ENCODE measurements around the gene FGFBP1.

FGFBP1 gene

DNA sequence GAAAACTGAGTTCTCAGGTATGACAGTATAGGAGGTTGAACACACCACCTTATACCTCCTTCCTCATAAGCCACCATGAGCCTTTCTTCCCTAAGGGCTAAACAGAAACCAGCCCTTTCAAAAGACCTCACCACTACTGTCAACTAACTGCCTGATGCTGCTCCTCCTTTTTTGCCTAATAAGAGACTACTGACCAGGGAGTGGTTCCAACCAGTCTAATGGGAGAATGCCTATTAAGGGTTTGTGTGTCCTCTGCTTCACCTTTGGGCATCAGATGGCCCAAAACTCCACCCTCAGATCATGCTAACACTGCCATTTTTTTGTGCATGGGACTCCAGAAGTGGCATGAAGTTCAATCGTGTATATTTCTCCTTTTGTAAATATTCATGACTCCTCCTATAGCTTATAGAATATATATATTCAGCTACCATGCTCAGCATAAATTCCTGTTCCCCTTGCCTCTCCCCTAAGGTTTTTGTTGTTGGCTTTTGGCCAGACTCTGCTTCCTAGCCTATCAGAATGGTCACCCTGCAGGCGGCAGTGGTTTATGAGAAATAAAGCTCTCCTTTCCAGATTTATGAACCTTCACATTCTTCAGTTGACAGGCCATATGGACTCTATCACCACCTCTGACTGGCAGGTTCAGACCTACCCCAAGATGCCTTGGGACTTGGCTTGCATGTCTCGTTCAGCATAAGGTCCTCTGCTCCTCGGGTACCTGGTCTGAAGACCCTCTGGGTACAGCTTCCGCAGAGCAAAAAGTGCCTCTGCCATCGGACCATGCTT is 28.2 kb downstream of the FGFBP1 start:
- DNase-seq: no peak

GRCh38 chr4:15907430-15907829 is 31.1 kb downstream of the FGFBP1 start:
- no peak for DNase-seq

- no peak for DNase-seq
Measured at GRCh38 chr4:15906020-15906443, 32.5 kb downstream of the FGFBP1 start.

GRCh38 chr4:15902746-15903145 is 35.8 kb downstream of the FGFBP1 start:
- DNase-seq: no peak

GRCh38 chr4:15901998-15902397 is 36.5 kb downstream of the FGFBP1 start:
- DNase-seq: no peak

- no peak for DNase-seq
Measured at GRCh38 chr4:15901007-15901406, 37.5 kb downstream of the FGFBP1 start.

DNA sequence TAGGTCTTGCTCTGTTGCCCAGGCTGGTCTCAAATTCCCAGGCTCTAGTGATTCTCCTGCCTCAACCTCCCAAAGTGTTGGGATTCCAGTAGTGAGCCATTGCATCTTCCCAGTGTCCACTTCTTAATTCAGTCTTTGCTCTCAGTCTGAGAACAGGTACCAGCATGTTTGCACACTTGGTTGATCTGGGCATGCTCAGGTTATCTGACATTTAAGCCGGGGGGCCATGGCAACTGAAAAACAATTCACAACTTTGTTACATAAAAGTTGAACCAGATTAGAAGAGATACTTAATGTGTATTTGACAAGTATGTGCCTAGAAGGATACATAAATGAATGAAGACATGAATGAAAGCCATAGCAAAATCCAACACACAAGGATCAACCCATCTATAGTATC is 39.0 kb downstream of the FGFBP1 start:
- DNase-seq: no peak

GRCh38 chr4:15898902-15899301 is 39.6 kb downstream of the FGFBP1 start:
- DNase-seq: no peak

DNA sequence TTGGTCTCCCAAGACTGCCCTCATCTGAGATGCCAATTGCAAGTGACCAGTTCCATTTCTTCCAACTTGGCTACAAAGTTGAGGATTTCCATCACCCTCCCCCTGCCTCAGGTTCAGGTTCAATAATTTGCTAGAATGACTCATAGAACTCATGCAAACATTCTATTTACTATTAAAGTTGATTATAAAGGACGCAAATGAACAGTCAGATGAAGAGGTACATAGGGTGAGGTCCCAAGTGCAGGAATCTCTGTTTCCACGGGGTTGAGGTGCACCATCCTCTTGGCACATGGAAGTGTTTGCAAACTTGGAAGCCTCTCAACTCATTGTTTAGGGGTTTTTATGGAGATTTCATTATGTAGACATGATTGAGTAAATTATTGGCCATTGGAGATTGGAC is 41.0 kb downstream of the FGFBP1 start:
- DNase-seq: no peak

DNA sequence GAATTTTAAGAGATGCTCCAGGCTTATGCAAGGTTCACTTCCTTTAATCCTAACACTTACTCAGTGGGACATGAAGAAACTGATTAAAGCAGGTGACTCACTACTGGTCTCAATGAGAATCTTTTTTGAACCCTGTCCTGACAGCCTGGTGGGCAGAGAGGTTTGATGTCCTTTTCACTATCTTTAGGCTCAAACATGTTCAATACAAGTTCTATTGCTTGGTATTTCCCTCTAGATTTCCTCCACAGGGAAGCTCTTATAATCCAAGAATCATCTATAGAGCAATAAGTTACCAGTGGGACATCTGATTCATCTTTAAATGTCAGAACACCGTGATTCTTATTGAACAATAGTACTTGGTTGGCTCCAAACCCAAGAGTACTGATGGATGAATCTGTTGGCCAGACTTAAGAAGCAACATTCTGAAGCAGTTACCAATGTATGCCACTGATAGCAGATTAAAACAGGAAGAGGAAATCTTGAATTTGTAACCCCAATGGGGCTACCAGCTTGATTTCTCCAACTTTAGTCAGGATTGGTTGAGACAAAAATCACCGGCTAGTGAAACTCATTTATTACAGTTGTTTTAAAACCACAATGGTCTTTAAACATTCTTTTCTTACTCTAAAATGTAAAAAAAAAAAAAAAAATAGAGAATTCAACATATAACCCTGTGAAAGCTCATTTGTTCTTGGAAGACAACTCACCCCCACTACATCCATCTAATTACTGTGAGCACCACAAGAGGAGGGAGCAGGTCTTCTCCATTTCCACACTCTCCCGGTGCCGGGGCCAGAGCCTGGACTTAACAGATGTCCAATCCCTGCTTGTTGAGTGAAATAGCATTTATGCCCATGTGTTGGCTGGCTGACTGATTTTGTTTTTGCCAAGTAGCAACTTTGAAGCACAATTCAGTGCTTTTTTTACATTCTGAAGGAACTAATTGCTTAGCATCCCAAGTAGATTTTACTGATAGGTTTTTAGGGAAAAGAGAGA is 43.3 kb downstream of the FGFBP1 start:
- DNase-seq: no peak

DNA sequence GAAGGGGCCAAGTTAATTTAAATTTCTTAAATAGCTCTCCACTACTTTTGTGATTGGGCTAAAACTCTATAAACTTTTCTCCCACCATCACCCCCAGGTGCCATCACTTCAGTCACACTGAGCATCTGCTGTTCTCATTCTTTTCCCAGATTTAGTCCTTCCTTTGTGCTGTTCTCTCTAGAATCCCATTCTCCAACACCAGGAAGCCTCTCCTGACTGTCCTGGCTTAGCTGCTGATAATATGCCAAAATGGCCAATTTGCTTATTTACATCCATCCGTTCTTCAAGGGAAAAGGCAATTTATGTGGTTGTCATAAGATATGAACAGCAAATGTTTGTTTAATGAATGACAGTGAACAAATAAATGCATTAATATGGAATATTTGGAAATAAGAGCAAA is 44.1 kb downstream of the FGFBP1 start:
- DNase-seq: no peak

GRCh38 chr4:15893962-15894361 is 44.6 kb downstream of the FGFBP1 start:
- no peak for DNase-seq

- no peak for DNase-seq
Measured at GRCh38 chr4:15891312-15891711, 47.2 kb downstream of the FGFBP1 start.

DNA sequence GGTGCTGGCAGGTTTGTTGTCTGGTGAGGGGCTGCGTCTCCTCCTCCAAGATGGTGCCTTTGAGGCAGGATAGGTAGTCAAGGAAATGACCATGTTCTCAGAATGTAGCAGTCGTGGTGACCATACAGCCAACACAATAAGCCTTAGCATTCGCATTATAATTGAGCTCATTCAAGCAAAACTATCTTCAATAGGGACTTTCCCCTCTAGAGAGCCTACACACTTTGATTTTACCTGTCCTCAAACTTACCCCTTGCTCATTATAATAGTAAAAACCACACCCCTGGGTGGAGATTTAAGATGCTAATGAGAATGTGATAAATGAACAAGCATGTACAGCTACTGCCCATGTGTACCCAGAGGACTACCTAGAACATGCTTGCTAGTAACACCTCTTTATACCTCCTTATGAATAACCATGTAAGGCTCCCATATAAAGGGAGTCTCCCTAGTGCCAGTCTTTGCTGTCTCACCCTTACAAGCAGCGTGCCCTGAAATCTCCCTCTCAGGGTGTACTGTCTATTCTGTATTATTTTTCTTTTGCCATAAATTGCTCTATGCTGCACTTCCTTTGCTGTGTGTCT is 48.2 kb downstream of the FGFBP1 start:
- DNase-seq: no peak

GRCh38 chr4:15888515-15888914 is 50.0 kb downstream of the FGFBP1 start:
- no peak for DNase-seq
